Keratinocyte (primary cell): ENCODE data around the gene CDC42BPG. TPM values are rescaled to one million over a fixed set of nuclear protein-coding genes. Genes with fewer than 3 reads are reported as not detected.

Experiments
- DNase-seq: peaks from one replicate; pipeline ENCODE4 v3.0.0-alpha.2; 2011; ENCODE audit warnings: low read depth, missing footprints, low spot score
- FAIRE-seq: peaks from 2 replicates; lab custom pipeline; 2011; peaks lifted over from hg19 to GRCh38; lab: Jason Lieb, UNC
- H2AFZ ChIP-seq: 2 replicates; pipeline ENCODE4 v1.6.0; 2012; ENCODE audit warnings: low read length, control low read depth, inconsistent platforms; ENCODE audit not compliant: control insufficient read depth
- H3K27ac ChIP-seq: 2 replicates; pipeline ENCODE4 v1.5.1; 2011; ENCODE audit warnings: low read length; ENCODE audit not compliant: control insufficient read depth, insufficient read depth
- H3K27me3 ChIP-seq: 3 replicates; pipeline ENCODE4 v1.6.0; 2011; ENCODE audit warnings: low read length; ENCODE audit not compliant: control insufficient read depth, insufficient read depth; ENCODE audit errors: extremely low read depth
- H3K36me3 ChIP-seq, 2 experiments: 2 replicates in 1 of 2; 3 replicates in 1 of 2; pipeline ENCODE4 v1.5.1; 2011; ENCODE audit warnings: low read length in 2 of 2, mild to moderate bottlenecking in 1 of 2; ENCODE audit not compliant: control insufficient read depth in 2 of 2, insufficient read depth in 2 of 2; ENCODE audit errors: extremely low read depth in 1 of 2
- H3K4me1 ChIP-seq: 3 replicates; pipeline ENCODE4 v1.5.1; 2011; ENCODE audit warnings: low read length; ENCODE audit not compliant: control insufficient read depth, insufficient read depth; ENCODE audit errors: extremely low read depth
- H3K4me2 ChIP-seq: 3 replicates; pipeline ENCODE4 v1.6.0; 2011; ENCODE audit warnings: low read depth, low read length; ENCODE audit not compliant: control insufficient read depth, insufficient read depth; ENCODE audit errors: extremely low read depth
- H3K4me3 ChIP-seq, 3 experiments: fragments of 200-600 bp in 1 of 3; sonication (generic) in 1 of 3; 2 replicates in 2 of 3; 3 replicates in 1 of 3; pipeline ENCODE4 v1.5.1; 2011 to 2016; ENCODE audit warnings: low read length in 3 of 3, mild to moderate bottlenecking in 3 of 3, control low read depth in 2 of 3, inconsistent platforms in 1 of 3, low read depth in 1 of 3, mixed read lengths in 1 of 3, mixed run types in 1 of 3, moderate library complexity in 1 of 3; ENCODE audit not compliant: control insufficient read depth in 2 of 3, insufficient read depth in 2 of 3; ENCODE audit errors: extremely low read depth in 1 of 3
- H3K79me2 ChIP-seq: 2 replicates; pipeline ENCODE4 v1.6.0; 2012; ENCODE audit warnings: low read length; ENCODE audit not compliant: control insufficient read depth, insufficient read depth
- H3K9ac ChIP-seq: 3 replicates; pipeline ENCODE4 v1.6.0; 2011; ENCODE audit warnings: low read length; ENCODE audit not compliant: control insufficient read depth, insufficient read depth; ENCODE audit errors: extremely low read depth
- H3K9me1 ChIP-seq: 3 replicates; pipeline ENCODE4 v1.6.0; 2011; ENCODE audit warnings: low read length; ENCODE audit not compliant: control insufficient read depth, insufficient read depth; ENCODE audit errors: extremely low read depth
- H3K9me3 ChIP-seq: 2 replicates; pipeline ENCODE4 v1.5.1; 2012; ENCODE audit warnings: low read depth, low read length; ENCODE audit not compliant: control insufficient read depth
- H4K20me1 ChIP-seq: 3 replicates; pipeline ENCODE4 v1.6.0; 2011; ENCODE audit warnings: low read length; ENCODE audit not compliant: control insufficient read depth, insufficient read depth; ENCODE audit errors: extremely low read depth
- CTCF ChIP-seq, 3 experiments: IDR thresholded peaks in 1 of 3; conservative IDR thresholded peaks in 1 of 3; optimal IDR thresholded peaks in 1 of 3; 2 replicates in 2 of 3; 3 replicates in 1 of 3; pipeline versions ENCODE3 to v1.5.1; 2011; ENCODE audit warnings: low read length in 3 of 3, mild to moderate bottlenecking in 3 of 3, moderate library complexity in 2 of 3, control low read depth in 1 of 3, inconsistent platforms in 1 of 3; ENCODE audit not compliant: insufficient read depth in 2 of 3; ENCODE audit errors: extremely low read depth in 1 of 3
- EZH2 ChIP-seq: IDR thresholded peaks from one replicate; pipeline ENCODE4 v1.6.1; 2012; ENCODE audit warnings: inconsistent platforms, mild to moderate bottlenecking, low read length, moderate library complexity
- dilution Hi-C: fragments of 300-500 bp; cut with MboI; formaldehyde crosslinking; loops from one replicate; pipeline ENCODE4 v1.7.0; 2020; ENCODE audit warnings: low sequenced_read_pairs; ENCODE audit not compliant: extremely low pct_ligation_motif_present
- polyA plus RNA-seq, 5 experiments: library from polyadenylated mRNA; depleted of rRNA in 3 of 5; stranded (reverse) in 3 of 5; stranded (forward) in 1 of 5; unstranded in 1 of 5; fragments of >200 nt; gene quantifications; 1 replicate in 1 of 5; 2 replicates in 3 of 5; 3 replicates in 1 of 5; pipeline versions ENCODE4 v1.2.1 to v1.2.3, GENCODE V29; 2011 to 2012; ENCODE audit warnings: missing spikeins in 2 of 5, low read depth in 1 of 5, low replicate concordance in 1 of 5

CDC42BPG gene
- polyA plus RNA-seq, 1 donor (not counting 4 experiments of a cell fraction or from before 2014, with no cell fraction given) = 2.5 TPM

- Histone ChIP-seq H3K4me2 (no peak overlapping the region), H2AFZ (no peak overlapping the region), H3K27ac (no peak overlapping the region), H3K36me3 (peaks cover 14 to 45% of the 10 kb centered on the region in 2 experiments), H3K79me2 (no peaks in the 10 kb centered on the region), H3K27me3 (no peaks in the 10 kb centered on the region), H4K20me1 (no peaks in the 10 kb centered on the region), H3K9me1 (no peaks in the 10 kb centered on the region), H3K4me1 (no peaks in the 10 kb centered on the region), H3K4me3 (no peak overlapping the region), H3K9me3 (no peaks in the 10 kb centered on the region), H3K9ac (no peak overlapping the region)
- DNase-seq (no peak), FAIRE-seq (no peak)
- no peak for TF ChIP-seq EZH2
- dilution Hi-C loops = no loop called here
Observed at GRCh38 chr11:64827451-64827839, 17.0 kb downstream of the CDC42BPG start.

- TF ChIP-seq EZH2 (no peak), CTCF (optimal IDR thresholded peaks at IDR 0.05 in 1 of 3, IDR thresholded peaks at IDR 0.05 in 1 of 3, conservative IDR thresholded peaks at IDR 0.05 in 1 of 3; ENCODE audit: extremely low read depth in 1 of 3, insufficient read depth in 2 of 3, low read length in 3 of 3) (no peak)
- no peaks in the 10 kb centered on the region for H3K4me1 ChIP-seq
- no peaks in the 10 kb centered on the region for H4K20me1 ChIP-seq
- no peak overlapping the region for H3K9ac ChIP-seq
- H3K4me3 ChIP-seq = no peak overlapping the region
- H3K79me2 ChIP-seq = no peaks in the 10 kb centered on the region
- H3K9me1 ChIP-seq = no peaks in the 10 kb centered on the region
- DNase-seq (no peak), FAIRE-seq (no peak)
- no peaks in the 10 kb centered on the region for H3K27me3 ChIP-seq
- peaks cover 14 to 39% of the 10 kb centered on the region in 2 experiments for H3K36me3 ChIP-seq
- H3K9me3 ChIP-seq = no peaks in the 10 kb centered on the region
- no peak overlapping the region for H3K4me2 ChIP-seq
- dilution Hi-C loops = no loop called here
- no peak overlapping the region for H3K27ac ChIP-seq
- H2AFZ ChIP-seq = no peak overlapping the region
Observed at GRCh38 chr11:64826578-64827450, 17.6 kb downstream of the CDC42BPG start.
